T-helper 22 cell (primary cell): Measurements from ENCODE around the gene S100PBP.
"Not testable (repeated sequence)": the region's sequence is repeated elsewhere in the genome, so short reads cannot be mapped to it uniquely, and the experiment has no call there.

Source experiments
- DNase-seq: peaks from one replicate; pipeline ENCODE4 v3.0.0-alpha.2; 2020; ENCODE audit warnings: low read depth

S100PBP gene

DNA sequence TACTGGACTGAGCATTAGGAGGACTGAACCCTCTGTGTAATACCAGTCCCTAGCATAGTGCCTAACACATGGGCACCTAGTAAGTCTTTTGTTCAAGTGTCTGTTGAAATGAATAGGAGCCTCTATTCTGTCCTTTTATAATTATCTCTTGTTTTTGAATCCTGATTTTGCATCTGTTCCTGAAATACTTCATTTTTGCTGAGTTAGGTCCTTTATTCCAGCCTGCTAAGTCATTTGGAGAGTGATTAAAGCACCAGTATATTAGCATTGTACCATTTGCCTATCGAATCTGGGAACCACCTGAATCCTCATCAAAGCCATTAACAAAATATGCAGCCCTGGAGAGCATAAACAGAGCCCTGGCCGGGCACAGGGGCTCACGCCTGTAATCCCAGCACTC, 32.6 kb upstream of the S100PBP start:
- no peak for DNase-seq

DNA sequence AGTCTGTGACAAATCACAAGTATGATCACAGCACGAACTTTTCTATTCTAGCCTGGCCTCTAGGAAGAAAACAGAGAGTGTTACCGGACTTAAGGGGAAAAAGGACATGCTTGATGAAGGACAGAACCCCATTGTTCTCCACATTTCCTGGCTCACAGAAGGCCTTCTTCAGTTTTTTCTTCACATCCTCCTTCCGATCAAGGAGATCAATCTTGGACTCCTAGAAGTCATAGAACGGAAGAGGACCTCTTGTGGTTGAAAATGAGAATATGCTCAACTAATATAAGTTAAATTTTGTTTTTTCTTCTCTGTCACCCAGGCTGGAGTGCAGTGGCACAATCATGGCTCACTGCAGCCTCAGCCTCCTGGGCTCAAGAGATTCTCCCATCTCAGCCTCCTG, 30.6 kb upstream of the S100PBP start:
- no peak for DNase-seq

DNA sequence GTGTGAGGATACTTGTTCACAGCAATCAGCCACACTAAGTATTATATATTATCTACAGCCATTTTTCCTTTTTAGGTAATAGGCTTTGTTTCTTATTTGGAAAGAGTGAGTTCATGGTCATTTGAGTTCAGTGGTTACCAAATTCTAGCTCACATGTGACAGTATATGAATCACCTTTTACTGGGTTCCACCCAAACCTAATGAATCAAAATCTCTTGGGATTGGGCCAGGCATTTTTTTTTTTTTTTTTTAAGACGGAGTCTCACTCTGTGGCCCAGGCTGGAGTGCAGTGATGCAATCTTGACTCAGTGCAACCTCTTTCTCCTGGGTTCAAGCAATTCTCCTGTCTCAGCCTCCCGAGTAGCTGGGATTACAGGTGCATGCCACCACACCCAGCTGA, 28.1 kb upstream of the S100PBP start:
- not testable (repeated sequence) for DNase-seq

DNA sequence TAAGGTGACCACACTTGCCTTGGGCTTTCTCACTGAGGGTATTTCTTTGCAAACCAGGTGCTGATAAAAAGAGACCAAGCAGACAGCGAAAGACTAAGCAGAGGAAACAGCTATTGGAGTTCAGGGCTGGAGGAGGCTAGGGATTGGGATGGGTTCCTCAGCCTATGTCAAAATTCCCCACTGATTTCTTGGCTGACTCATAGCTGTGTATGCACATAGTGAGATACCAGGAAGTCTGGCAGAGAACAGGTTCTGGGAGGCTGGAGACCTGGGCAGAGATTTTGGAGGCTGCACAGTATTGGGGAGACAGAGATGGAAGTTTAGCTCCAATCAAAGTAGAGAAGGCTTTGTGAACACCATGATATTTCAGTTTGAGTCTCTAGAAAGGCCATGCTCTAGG, 25.6 kb upstream of the S100PBP start:
- no peak for DNase-seq

DNA sequence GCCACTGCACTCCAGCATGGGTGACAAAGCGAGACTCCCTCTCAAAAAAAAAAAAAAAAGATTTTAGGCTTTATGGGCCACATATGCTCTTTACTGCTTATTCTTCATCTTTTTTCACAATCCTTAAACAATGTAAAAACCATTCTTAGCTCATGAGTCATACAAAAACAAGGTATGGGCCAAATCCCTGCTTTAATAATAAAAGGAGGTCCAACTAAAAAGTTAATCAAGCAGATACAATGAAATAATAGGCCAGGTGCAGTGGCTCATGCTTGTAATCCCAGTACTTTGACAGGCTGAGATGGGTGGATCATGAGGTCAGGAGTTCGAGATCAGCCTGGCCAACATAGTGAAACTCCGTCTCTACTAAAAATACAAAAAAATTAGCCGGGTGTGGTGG, 21.7 kb upstream of the S100PBP start:
- DNase-seq, result not testable (repeated sequence)

DNA sequence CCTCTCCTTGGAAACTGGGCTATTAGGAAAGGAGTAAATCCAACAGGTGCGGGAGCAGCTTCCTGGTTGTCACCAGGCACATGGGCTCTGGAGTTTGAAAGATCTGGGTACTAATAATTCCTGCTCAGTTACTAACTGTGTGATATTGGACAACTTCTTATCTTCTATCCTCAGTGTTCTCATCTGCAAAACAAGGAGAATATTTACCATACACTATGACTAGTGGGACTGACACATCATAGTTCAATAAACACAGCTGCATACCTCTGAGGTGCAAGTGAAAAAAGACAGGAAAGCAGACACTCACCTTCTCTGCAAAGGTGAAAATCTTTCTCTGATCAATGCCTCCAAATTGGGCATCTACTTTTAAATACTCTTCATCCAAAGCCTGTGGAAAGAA, 20.0 kb upstream of the S100PBP start:
- no peak for DNase-seq

DNA sequence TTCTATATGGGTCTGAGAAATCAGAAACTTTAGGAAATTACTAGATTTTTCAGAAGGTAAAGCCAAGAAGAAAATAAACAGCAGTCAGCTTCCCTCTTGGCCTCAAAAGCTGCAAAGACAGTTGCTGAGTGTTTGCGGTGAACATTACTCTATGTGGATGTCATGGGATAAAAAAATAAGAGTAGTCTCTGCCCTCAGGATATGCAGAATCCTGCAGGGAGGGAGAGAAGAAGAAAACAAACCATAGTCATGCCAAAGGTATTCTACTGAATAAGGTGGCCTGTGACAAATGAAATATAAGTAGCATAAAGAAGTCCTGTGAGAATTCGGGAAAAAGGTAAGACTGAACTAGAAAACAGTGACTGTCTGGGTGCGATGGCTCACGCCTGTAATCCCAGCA, 19.3 kb upstream of the S100PBP start:
- DNase-seq, result no peak

DNA sequence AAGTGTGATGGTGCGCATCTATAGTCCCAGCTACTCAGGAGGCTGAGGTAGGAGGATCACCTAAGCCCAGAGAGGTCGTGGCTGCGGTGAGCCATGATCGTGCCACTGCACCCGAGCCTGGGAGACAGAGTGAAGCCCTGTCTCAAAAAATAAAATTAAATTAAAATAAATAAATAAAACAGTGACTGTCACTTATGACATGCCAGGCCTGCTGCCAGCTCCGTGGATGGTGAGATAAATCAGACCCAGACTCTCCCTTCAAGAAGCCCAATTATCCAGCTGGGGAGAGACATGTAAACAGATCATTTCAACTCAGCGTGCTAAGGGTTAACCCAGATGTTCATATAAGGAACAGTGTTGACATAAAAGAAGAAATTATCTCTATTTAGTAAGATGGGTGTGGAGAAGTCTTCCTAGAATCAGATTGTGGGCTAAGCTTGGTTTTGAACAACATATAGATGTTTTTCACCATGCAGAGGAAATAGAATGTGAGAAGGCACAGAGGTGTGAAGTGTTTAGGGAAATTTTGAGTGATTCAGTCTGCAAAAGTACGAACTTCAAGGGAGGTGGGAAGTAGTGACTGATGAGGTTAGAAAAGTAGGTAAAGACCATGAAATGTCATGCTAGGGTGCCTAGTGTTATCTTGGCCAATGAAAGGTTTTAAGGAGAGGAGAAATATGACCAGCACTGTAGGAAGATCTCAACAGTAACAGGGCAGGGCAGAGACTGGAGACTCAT, 18.6 kb upstream of the S100PBP start:
- DNase-seq, result no peak

DNA sequence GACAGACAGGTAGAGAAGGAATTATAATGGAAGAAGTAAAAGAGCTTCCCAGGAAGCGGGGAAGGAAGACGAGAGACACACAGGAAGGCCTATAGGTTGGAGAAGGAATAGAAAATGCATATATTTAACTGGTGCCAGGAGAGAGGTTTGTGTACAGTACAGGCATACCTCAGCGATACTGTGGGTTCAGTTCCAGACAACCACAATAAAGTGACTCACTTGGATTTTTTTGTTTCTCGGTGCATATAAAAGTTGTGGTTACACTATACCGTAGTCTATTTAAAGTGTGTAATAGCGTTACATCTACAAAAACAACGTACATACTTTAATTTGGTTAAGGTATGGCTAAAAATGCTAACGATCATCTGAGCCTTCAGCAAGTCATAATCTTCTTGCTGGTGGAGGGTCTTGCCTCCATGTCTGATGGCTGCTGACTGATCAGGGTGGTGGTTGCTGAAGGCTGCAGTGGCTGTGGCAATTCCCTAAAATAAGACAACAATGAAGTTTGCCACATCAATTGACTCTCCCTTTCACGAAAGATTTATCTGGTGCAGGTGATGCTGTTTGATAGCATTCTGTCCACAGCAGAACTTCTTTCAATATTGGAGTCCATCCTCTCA, 16.2 kb upstream of the S100PBP start:
- DNase-seq, result peak; percentile 14

DNA sequence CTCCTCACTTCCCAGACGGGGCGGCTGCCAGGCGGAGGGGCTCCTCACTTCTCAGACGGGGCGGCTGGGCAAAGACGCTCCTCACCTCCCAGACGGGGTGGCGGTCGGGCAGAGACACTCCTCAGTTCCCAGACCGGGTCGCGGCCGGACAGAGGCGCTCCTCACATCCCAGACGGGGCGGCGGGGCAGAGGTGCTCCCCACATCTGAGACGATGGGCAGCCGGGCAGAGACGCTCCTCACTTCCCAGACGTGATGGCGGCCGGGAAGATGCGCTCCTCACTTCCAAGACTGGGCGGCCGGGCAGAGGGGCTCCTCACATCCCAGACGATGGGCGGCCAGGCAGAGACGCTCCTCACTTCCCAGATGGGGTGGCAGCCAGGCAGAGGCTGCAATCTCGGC, 13.0 kb upstream of the S100PBP start:
- not testable (repeated sequence) for DNase-seq

DNA sequence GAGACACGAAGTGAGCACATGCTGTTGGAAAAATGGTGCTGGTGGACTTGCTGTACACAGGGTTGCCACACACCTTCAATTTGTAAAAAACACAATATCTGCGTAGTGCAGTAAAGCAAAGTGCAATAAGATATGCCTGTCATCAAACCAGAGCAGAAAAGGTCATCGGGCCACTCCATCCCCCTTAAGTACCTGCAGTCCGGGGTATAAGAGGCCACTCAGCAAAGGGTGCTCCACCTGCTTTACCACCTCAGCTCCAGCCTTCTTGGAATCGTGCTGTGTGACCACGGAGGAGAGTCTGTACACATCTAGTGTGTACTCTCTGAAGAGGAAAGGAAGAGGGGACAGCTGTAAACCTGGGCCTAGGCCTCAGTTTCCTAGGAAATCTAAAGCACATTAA, 11.2 kb upstream of the S100PBP start:
- no peak for DNase-seq

DNA sequence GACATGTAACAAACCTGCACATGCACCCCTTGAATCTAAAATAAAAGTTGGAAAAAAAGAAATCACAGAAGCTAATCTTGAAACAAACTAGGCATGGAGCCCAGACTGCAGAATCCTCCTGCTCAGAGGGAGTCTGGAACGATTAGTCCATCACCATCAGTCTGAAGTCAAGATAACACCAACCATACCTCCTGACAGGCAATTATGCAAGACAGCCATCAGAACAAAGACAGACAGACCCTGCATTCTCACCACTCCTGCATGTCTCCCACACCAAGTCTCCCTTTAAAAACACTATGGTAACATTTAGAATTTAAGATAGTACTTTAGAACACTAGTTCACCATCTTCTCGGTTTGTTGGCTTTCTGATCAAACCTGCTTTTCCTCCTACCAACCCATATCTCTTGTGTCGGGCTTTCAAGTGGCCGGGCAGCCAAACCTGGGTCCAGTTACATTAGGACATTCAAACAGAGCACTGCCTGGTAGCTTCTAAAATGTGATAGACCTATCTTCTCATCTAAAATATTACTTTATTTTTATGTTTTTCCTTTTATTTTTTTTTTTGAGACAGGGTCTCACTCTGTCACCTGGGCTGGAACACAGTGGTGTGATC, 10.4 kb upstream of the S100PBP start:
- DNase-seq, result no peak

DNA sequence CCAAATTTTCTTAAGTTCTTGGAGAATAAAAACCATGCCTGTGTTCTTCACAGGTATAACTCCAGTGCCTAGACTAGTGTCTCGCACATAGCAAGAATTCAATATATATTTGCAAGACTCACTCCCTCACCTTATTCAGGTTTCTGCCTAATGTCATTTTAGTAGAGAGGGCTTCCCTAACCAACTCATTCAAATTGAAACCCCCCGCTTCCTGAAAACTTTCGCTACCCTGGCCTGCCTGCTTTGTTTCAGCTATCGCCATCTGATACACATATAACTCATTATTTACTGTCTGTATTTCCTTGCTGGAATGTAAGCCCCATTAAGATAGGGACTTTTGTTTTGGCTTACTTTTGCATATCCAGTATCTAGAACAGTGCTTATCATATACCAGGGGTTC, 8.9 kb upstream of the S100PBP start:
- DNase-seq, result no peak

DNA sequence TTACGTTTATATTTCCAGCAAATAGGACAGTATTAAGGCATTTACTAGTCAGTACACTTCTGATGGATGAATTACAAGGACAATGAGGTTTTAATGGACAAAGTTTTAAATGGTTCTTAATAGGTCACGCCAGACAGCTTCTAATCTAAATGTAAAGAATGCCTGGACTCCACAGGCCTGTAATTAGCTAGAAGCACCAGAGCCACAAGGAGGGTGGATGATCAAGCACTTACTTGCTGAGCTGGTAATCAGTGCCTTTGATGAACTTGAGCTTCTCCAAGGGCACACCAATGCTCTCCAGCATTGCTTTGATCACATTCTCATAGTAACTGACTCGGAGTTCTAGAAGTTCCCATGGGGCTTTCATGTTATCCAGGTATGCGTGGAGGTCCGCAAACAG, 7.1 kb upstream of the S100PBP start:
- no peak for DNase-seq

DNA sequence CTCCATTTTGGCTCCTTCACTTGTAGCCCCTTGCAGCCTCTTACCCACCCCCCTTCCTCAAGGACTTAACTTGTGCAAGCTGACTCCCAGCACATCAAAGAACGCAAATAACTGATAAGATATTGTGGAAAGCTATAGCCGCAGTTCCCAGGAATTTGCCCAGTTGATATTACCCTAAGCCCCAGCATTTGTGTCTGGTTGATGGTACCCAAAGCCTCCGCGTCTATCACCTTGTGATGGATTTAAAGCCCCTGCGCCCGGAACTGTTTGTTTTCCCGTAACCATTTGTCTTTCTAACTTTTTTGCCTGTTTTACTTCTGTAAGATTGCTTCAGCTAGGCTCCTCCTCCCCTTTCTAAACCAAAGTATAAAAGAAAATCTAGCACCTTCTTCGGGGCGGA, 6.2 kb upstream of the S100PBP start:
- no peak for DNase-seq

DNA sequence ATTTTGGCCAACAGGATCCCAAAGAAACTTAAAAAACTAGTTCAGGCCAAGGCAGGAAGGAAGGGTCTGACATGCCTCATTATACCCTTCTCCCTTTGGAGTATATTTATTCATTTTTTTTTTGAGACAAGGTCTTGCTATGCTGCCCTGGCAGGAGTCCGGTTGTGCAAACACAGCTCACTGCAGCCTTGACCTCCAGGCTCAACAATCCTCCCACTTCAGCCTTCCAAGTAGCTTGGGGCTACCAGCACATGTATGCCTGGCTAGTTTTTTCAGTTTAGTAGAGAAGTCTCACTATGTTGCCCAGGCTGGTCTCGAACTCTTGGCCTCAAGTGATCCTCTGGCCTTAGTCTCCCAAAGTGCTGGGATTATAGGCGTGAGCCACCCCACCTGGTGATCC, 5.5 kb upstream of the S100PBP start:
- DNase-seq, result no peak

DNA sequence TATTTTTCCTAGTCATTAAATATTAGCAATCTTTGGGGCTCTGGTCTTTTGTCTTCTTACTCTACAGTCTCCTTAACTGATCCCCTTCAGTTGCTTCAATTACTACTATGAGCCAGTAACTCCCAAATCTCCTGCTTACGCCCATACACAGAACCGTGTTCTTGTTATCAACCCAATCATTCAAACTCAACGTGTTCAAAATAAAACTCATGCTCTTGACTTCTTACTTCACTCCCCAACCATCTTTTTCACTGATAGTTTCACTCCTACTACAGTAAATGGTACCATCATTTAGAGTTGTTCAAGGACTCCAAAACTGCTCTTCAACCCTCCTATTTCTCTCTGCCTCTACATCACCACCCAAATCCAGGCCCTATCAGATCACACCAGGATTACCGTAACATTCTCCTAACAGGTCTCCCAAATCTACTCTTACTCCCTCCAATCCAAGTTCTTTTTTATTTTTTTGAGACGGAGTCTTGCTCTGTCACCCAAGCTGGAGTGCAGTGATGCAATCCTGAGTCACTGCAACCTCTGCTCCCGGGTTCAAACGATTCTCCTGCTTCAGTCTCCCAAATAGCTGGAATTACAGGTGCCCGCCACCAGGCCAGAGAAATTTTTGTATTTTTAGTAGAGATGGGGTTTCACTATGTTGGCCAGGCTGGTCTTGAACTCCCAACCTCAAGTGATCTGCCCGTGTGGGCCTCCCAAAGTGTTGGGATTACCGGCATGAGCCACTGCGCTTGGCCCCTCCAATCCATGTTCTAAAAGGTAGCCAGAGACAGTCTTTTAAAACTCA, 3.3 kb upstream of the S100PBP start:
- no peak for DNase-seq

DNA sequence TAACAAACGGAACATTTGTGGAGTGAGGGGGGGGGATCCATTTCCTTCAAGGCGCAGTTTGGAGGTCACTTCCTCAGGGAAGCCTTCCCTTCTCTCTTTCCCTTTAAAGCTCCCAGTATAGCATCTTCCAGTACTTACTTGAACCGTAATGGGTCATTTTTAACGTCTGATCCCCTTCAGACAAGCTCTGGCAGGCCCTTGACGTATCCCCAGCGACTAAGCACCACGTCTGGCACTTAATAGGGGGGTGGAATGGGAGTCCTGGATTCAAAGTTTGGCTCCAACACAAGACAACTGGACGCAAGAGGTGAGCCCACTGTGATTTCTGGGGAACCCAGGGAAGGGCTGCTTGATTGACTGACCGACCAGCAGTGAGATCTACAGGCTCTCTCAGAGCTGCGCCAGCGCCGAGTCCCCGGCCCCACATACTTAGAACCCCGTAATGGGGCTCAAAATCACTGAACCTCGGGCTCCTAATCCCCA, 736 bp upstream of the S100PBP start:
- DNase-seq, result no peak

DNA sequence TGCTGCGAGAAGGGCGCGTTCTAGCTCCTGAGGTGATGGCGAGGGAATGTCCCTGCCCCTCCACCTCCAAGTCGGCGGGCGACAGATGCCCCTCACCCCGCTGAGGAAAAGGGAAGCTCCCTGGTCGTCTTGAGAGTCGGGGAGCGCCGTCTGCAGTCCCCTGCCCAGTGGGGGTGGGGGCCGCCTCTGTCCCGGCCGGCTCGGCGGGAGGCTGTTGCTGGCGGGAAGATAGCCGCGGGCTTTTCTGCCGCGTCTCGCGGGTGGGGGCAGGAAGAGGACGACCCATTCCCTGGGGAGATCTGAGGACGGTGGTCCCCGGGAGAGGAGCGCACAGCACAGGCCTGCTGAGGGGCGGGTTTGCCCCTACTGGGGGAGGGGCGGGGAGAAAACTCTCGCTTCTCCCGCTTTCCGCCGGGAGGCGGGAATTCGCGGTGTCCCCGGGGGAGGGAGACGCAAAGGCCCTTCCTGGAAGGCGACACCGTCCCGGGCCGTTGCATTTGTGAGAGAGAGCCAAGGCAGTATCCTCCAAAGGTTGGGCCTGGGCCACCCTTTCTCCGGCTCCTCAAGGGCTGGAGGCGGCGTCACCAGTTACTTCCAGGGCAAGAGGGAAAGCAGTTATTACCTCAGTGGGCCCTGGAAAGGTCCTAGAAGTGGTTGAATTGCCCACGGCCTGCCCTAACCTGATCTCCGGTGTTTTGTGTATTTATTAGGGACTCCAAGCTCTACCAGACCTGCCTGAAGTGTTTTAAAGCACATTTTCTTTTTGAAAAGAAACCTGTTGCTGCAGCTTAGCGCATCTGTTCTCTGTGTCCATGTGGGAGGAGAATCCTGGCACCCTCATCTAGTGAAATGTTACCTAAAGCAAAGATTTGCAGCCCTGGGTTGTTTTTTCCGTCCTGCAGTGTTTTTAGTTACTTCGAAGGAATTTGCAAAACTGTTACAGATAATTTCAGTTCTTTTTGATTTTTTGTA, 648 bp downstream of the S100PBP start:
- DNase-seq, result no peak

DNA sequence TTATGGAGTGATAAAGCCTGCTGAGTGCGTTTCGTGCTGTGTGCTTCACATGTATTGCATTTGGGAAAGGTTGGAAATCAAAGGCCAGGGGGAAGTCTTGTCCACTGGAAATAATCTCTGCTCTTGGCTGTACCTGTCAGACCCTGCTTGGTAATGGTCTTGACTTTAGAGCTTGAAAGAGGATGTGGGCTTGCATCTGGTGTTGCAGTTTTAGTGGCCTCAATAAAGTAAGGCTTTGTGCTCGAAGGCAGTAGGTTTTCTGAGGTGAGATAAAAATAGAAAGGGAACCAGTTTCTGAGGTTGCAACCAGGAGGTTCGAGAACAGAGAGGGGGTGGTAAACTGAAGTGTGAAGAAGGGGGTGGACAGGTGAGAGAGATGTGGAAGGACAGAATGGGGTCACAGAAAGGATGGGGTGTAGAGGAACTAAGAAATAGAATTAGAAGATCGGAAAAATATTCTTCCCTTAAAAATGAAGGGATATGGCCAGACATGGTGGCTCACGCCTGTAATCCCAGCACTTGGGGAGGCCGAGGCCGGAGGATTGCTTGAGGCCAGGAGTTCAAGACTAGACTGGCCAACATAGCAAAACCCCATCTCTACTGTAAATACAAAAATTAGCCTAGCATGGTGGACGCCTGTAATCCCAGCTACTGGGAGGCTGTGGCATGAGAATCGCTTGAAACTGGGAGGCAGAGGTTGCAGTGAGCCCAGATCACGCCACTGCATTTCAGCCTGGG, 1.5 kb downstream of the S100PBP start:
- no peak for DNase-seq

DNA sequence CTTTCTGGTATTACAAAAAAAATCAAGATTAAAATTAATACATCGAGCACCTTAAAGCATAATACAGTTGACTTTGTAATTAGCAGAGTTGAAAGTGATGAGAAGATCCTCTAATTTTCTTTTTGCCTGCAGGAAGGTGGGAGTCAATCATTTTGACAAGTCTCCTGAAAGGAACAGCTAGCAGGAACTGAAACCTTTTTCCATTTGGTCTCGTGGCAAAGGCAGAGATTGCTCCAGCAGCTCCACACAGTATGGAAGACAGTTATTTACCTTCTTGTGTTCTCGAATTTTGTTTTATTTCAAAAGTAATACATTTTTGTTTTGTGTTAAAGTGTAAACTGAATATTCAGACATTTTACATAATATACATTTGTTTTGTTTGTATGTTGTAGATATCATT, 7.7 kb downstream of the S100PBP start:
- DNase-seq, result no peak
